ENCODE results near the gene HP. TPM values are rescaled to one million over a fixed set of nuclear protein-coding genes. Genes with fewer than 3 reads are reported as not detected.
"Not testable (repeated sequence)": the region's sequence is repeated elsewhere in the genome, so short reads cannot be mapped to it uniquely, and the experiment has no call there.

HP gene
- total RNA-seq, 2 experiments from 2014 or later = not detected

GRCh38 chr16:72073560-72074230, 19.4 kb downstream of the HP start:
- ChIA-PET POLR2A (interaction anchor here (1.6 to 2.2 kb wide), 2 partner anchors 13 to 19 kb away, joined by 3 to 7 read pairs; no protein-coding TSS in a partner anchor), CTCF (ENCODE audit: unreplicated experiment) (no interaction called here)
- H3K27ac ChIP-seq (ENCODE audit: low read depth, low read length, poor library complexity, severe bottlenecking) = no peak overlapping the region
- no peaks in the 10 kb centered on the region for H3K9me2 ChIP-seq (ENCODE audit: insufficient read depth, low read length)
- intact Hi-C loops (cut with micrococcal nuclease; ENCODE audit: unreplicated experiment) = no loop called here
- no peaks in the 10 kb centered on the region for H3K4me1 ChIP-seq (ENCODE audit: insufficient read depth, low read length, poor library complexity, severe bottlenecking)
- DNase-seq (ENCODE audit: low spot score) = no peak
- no peak overlapping the region for H2AFZ ChIP-seq (ENCODE audit: low read length)
- TF ChIP-seq CTCF (conservative IDR thresholded peaks at IDR 0.05; ENCODE audit: low read length) = no peak
- H3K79me2 ChIP-seq (ENCODE audit: insufficient read depth, low read depth, low read length) = no peaks in the 10 kb centered on the region
- H3K4me2 ChIP-seq (ENCODE audit: low read length) = no peak overlapping the region
- no peaks in the 10 kb centered on the region for H4K20me1 ChIP-seq (ENCODE audit: insufficient read depth, low read length)
- BruUV-seq (replicated peaks) = no TSS peak
- H3K9me3 ChIP-seq (ENCODE audit: low read length) = no peaks in the 10 kb centered on the region
- no peak overlapping the region for H3K4me3 ChIP-seq (ENCODE audit: low read depth, low read length, poor library complexity, severe bottlenecking)
- no peaks in the 10 kb centered on the region for H3K36me3 ChIP-seq (ENCODE audit: insufficient read depth, low read length)

- H2AFZ ChIP-seq (ENCODE audit: low read length); H3K9me3 ChIP-seq (ENCODE audit: low read length); CTCF ChIA-PET (ENCODE audit: unreplicated experiment); POLR2A ChIA-PET; H3K4me2 ChIP-seq (ENCODE audit: low read length); H3K9me2 ChIP-seq (ENCODE audit: insufficient read depth, low read length); H3K79me2 ChIP-seq (ENCODE audit: insufficient read depth, low read depth, low read length); H3K36me3 ChIP-seq (ENCODE audit: insufficient read depth, low read length); intact Hi-C loops (cut with micrococcal nuclease; ENCODE audit: unreplicated experiment); H3K4me1 ChIP-seq (ENCODE audit: insufficient read depth, low read length, poor library complexity, severe bottlenecking); H3K4me3 ChIP-seq (ENCODE audit: low read depth, low read length, poor library complexity, severe bottlenecking); H3K27ac ChIP-seq (ENCODE audit: low read depth, low read length, poor library complexity, severe bottlenecking); H4K20me1 ChIP-seq (ENCODE audit: insufficient read depth, low read length); DNase-seq (ENCODE audit: low spot score); BruUV-seq (replicated peaks): not testable (repeated sequence)
Observed at GRCh38 chr16:72075067-72075466, 20.8 kb downstream of the HP start.

- BruUV-seq (replicated peaks); H3K9me3 ChIP-seq (ENCODE audit: low read length); H3K4me1 ChIP-seq (ENCODE audit: insufficient read depth, low read length, poor library complexity, severe bottlenecking); H3K9me2 ChIP-seq (ENCODE audit: insufficient read depth, low read length); H3K36me3 ChIP-seq (ENCODE audit: insufficient read depth, low read length); DNase-seq (ENCODE audit: low spot score); H4K20me1 ChIP-seq (ENCODE audit: insufficient read depth, low read length); H3K79me2 ChIP-seq (ENCODE audit: insufficient read depth, low read depth, low read length); intact Hi-C loops (cut with micrococcal nuclease; ENCODE audit: unreplicated experiment); H3K27ac ChIP-seq (ENCODE audit: low read depth, low read length, poor library complexity, severe bottlenecking); H3K4me2 ChIP-seq (ENCODE audit: low read length); H3K4me3 ChIP-seq (ENCODE audit: low read depth, low read length, poor library complexity, severe bottlenecking); H2AFZ ChIP-seq (ENCODE audit: low read length); CTCF ChIA-PET (ENCODE audit: unreplicated experiment): not testable (repeated sequence)
- POLR2A ChIA-PET = interaction anchor here (0.9 kb wide), 1 partner anchor 466 kb away, joined by 4 read pairs; no protein-coding TSS in a partner anchor
Observed at GRCh38 chr16:72076991-72077706, 22.8 kb downstream of the HP start.

Data from OCI-LY7 (cell line).